Cardiac fibroblast (primary cell): Measurements from ENCODE around the gene LAMB1.

Experiments used
- DNase-seq, 2 donors: peaks; one replicate each; pipeline versions ENCODE4 v3.0.0 to v3.0.0-alpha.2; 2010; ENCODE audit warnings: low read depth in 2 of 2
- H3K4me3 ChIP-seq, 2 donors: replicated peaks in 1 of 2; 1 replicate in 1 of 2; 2 replicates in 1 of 2; pipeline ENCODE4 v1.5.1; 2011; ENCODE audit warnings: low read depth in 2 of 2, low read length in 2 of 2, mild to moderate bottlenecking in 2 of 2, moderate library complexity in 1 of 2
- TF ChIP-seq, protein P1 (sequence below): IDR thresholded peaks from one replicate; pipeline ENCODE4 v1.5.1; 2011; ENCODE audit warnings: low read depth, mild to moderate bottlenecking, low read length, inconsistent platforms

LAMB1 gene

DNA sequence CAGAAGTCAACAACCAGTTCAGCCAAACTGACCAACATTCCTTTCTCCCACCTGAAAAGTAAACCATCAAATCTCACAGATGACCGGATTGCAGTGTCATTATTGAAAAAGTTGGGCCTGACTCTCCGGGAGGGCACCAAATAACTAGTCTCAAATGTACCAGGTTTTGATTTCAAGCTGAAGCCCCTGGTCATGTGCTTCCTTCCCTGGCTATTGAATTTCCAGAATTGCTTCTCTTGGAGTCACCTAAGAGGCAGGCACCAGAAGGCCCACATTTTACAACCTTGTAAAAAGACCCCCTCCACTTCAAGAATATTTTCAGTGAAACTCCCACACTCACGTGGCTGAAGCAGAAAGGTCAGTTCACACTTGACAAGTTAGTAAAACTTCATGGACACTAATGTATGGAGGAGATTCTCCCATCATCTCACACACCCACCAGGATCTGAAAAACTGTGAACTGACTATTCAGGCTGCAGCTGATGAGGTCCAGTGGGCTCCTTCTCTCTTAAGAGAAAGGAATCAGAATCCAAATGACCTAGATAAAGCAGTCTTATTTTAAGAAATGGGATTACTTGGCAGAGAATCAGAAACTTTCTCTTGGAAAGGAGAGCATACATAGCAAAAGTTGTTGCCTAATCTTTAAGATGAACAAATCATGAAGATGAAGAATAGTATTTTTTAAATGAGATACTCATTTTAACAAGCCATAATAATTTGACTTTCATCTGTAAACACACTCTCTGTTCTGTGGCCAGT, 58.4 kb downstream of the LAMB1 start:
- H3K4me3 ChIP-seq, result no peak overlapping the region
- TF ChIP-seq, protein P1, sequence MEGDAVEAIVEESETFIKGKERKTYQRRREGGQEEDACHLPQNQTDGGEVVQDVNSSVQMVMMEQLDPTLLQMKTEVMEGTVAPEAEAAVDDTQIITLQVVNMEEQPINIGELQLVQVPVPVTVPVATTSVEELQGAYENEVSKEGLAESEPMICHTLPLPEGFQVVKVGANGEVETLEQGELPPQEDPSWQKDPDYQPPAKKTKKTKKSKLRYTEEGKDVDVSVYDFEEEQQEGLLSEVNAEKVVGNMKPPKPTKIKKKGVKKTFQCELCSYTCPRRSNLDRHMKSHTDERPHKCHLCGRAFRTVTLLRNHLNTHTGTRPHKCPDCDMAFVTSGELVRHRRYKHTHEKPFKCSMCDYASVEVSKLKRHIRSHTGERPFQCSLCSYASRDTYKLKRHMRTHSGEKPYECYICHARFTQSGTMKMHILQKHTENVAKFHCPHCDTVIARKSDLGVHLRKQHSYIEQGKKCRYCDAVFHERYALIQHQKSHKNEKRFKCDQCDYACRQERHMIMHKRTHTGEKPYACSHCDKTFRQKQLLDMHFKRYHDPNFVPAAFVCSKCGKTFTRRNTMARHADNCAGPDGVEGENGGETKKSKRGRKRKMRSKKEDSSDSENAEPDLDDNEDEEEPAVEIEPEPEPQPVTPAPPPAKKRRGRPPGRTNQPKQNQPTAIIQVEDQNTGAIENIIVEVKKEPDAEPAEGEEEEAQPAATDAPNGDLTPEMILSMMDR, result no peak
- DNase-seq, result no peak

DNA sequence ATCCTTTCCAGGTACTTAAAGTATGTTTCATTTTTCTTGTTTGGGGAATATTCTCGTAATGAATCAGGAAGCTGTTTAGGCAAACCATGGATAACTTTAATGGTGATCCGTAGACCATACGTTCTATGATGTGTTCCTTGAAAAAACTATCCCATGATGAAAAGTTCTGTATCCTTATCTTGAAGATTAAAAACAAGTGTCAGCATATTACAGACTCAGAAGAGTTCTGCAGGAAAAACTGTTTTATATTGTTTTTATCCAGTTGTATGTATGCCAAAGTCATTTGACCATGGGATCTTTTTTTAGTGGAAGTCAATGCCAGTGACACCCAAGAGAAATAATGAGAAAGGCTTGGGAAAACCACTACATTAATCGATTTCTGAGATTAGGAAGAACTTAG, 59.9 kb downstream of the LAMB1 start:
- TF ChIP-seq, protein P1, result no peak
- H3K4me3 ChIP-seq, result no peak overlapping the region
- DNase-seq, result no peak

DNA sequence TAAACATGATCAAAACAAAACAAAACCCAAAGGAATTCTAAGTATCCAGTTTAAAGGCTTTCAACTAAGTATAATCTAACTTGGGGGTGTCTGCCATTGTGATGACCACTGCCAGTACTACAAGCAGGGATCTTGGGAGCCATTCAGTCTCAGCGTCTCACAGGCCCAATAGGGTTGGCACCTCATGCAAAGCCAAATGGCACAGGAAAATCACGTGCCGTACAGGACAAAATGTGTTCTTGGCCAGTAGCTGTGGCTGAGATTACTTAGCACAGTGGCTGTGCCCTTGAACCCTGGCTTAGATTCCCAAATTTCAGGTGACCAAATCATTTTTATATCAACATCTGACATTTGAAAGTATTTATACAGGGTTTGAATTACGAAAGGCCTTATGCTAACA, 62.0 kb downstream of the LAMB1 start:
- TF ChIP-seq, protein P1, result no peak
- DNase-seq, result no peak
- H3K4me3 ChIP-seq, result no peak overlapping the region

DNA sequence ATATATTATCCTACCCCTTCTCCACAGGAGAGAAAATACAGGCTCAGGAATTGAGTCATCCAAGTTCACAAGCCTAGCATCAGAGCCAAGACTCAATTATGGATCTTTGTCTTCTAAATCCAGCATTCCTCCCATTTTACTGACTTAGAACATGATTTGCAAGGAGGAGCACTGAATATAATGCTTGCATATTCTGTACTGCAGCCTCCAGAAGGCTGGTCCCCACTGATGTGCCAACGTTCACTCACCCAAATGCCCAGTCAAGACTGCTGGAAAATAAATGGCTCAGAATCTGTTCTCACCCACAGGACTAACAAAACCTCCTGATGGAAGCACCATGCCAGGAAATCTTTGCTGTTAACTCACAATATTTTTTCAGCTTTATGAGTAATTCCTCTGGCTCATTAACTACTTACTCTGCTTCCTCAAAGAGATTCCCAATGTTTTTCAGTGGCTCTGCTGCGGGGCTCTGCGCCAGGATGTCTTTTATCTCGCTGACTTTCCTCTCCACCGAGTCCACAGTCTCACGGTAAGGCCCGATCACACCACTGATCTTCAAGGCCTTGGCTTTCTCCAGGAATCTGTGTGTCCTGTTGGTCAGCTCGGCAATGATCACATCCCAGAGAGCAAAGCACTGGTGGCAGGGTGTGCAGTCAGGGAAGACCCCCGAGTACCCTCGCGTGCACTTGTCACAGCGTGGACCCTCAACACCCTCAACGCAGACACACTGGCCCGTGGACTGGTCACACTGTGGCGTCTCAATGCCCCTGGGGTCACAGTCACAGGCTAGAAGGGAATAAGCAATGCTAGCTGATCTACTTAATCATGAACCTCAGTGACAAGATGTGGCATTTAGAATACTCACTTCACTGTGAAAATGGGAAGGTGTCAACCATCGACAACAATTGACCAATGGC, 63.1 kb downstream of the LAMB1 start:
- TF ChIP-seq, protein P1, result no peak
- no peak overlapping the region for H3K4me3 ChIP-seq
- peak; percentile 87 to 90 for DNase-seq

DNA sequence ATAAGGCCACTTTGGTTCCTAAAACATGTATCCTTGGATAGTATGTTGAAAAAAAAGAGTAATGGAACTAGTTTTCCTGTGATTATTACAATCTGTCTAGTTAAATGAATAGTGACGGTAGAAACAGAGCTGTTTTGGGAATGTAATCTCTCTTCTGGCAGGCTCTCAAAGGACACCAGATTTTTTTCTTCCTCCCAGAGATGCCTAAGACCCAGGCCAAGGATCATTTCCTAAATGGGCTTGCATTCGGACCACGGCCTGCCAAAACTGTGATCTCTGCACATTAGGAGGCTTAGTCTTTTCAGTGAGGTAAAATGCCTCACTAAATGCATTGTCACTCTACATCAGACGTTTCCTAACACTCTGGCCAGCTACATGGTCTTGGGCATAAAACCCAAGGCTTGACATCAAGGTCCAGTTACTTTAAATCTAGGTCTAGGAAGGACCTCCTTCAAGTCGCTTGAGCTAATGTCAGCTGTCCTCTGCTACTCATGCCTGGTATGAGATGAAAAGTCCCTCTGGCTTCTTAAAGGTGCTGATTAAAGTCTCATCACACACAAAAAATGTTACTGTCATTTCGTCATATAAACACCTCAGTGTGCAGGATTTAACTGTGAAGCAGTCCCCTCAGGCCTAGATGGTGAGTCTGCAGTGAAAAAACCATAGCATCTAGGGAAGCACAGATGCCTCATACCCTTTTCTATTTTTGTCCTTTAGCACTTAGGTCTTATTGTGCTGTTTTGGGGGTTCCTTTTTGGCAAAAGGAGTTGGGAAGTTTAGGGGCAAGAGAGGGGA, 64.3 kb downstream of the LAMB1 start:
- no peak overlapping the region for H3K4me3 ChIP-seq
- peak; percentile 34 to 89 for DNase-seq
- TF ChIP-seq, protein P1, result no peak

DNA sequence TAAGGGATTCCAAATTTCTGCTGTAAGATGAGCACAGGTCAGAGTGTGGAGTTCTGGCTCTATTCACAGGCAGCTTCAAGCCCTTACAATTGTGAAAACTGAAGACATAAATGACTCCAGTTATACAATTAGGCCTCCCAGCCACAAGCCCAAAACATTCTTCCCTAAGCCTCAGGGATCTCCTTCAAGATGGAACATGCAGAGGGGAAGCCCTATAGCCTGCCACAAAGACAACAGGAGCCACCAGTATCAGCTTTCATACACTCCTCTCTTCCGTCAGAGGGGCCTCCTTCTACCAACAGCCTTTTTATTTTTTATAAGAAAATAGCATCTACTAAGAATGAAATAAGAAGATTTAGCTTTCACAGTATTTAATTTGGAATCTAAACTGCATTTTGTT, 65.4 kb downstream of the LAMB1 start:
- TF ChIP-seq, protein P1, result no peak
- no peak overlapping the region for H3K4me3 ChIP-seq
- no peak for DNase-seq
